GM12878 (cell line): ENCODE data around the gene TAF3. TPM values are rescaled to one million over a fixed set of nuclear protein-coding genes. Genes with fewer than 3 reads are reported as not detected.

ENCODE experiments used
- ATAC-seq: fragments of 200-7000 bp; cut with Tn5 transposase; 3 replicates; pipeline ENCODE4 v1.9.1; 2020; ENCODE audit warnings: mild to moderate bottlenecking, moderate library complexity
- BruUV-seq: library from RNA; stranded (reverse); fragments of 400-500 nt; replicated peaks from 2 replicates; lab custom pipeline; 2021; lab: Mats Ljungman, UMichigan
- CTCF ChIA-PET: fragments of 300-600 bp; sonication (Branson Sonifier 250); formaldehyde crosslinking; extraction: SDS; loops from one replicate; lab custom pipeline; 2021; ENCODE audit warnings: inconsistent platforms; lab: Yijun Ruan, JAX
- POLR2A ChIA-PET: fragments of 350-600 bp; formaldehyde crosslinking; extraction: SDS; loops from one replicate; lab custom pipeline; 2021; ENCODE audit warnings: inconsistent platforms; lab: Charles Lee
- RAD21 ChIA-PET: fragments of 300-600 bp; sonication (Branson Sonifier 250); formaldehyde crosslinking; loops from one replicate; lab custom pipeline; 2023; ENCODE audit warnings: antibody characterized with exemption; ENCODE audit not compliant: unreplicated experiment; lab: Charles Lee
- SMC1A ChIA-PET: fragments of 300-600 bp; sonication (Branson Sonifier 250); formaldehyde crosslinking; loops from one replicate; lab custom pipeline; 2023; ENCODE audit not compliant: unreplicated experiment, uncharacterized antibody; lab: Charles Lee
- DNase-seq: peaks from one replicate; pipeline ENCODE4 v3.0.0-alpha.2; 2011; ENCODE audit warnings: low read depth, low spot score
- FAIRE-seq: peaks from 3 replicates; lab custom pipeline; 2011; peaks lifted over from hg19 to GRCh38; lab: Jason Lieb, UNC
- H2AFZ ChIP-seq: 2 replicates; pipeline ENCODE4 v1.6.0; 2011; ENCODE audit warnings: low read depth, low read length, control low read depth; ENCODE audit not compliant: control insufficient read depth
- H3K27ac ChIP-seq: 2 replicates; pipeline ENCODE4 v1.5.1; 2011; ENCODE audit warnings: control low read depth; ENCODE audit not compliant: control insufficient read depth, insufficient read depth
- H3K27me3 ChIP-seq, 2 experiments: replicated peaks in 1 of 2; 2 replicates each; pipeline versions ENCODE4 v1.6.0 to v1.6.1; 2011; ENCODE audit warnings: low read length in 1 of 2; ENCODE audit not compliant: control insufficient read depth in 2 of 2, insufficient read depth in 2 of 2
- H3K36me3 ChIP-seq, 2 experiments: 2 replicates each; pipeline ENCODE4 v1.5.1; 2011; ENCODE audit warnings: low read length in 1 of 2; ENCODE audit not compliant: control insufficient read depth in 2 of 2, insufficient read depth in 2 of 2
- H3K4me1 ChIP-seq: 2 replicates; pipeline ENCODE4 v1.6.1; 2011; ENCODE audit warnings: mild to moderate bottlenecking, low read length, moderate library complexity, mixed read lengths; ENCODE audit not compliant: control insufficient read depth, insufficient read depth
- H3K4me2 ChIP-seq: 2 replicates; pipeline ENCODE4 v1.6.0; 2011; ENCODE audit warnings: control low read depth; ENCODE audit not compliant: control insufficient read depth, insufficient read depth
- H3K4me3 ChIP-seq: fragments of 200-600 bp; sonication (generic); 2 replicates; pipeline ENCODE4 v1.5.1; 2016
- H3K79me2 ChIP-seq: 2 replicates; pipeline ENCODE4 v1.6.0; 2011; ENCODE audit warnings: low read length; ENCODE audit not compliant: control insufficient read depth, insufficient read depth
- H3K9ac ChIP-seq: 2 replicates; pipeline ENCODE4 v1.8.0; 2011; ENCODE audit warnings: low read length, control low read depth, mixed read lengths; ENCODE audit not compliant: control insufficient read depth, insufficient read depth
- H3K9me3 ChIP-seq: replicated peaks from 3 replicates; pipeline ENCODE4 v1.5.1; 2011; ENCODE audit warnings: mild to moderate bottlenecking, low read length; ENCODE audit not compliant: control insufficient read depth, insufficient read depth
- H4K20me1 ChIP-seq: 2 replicates; pipeline ENCODE4 v1.6.0; 2011; ENCODE audit not compliant: control insufficient read depth, insufficient read depth
- ATF3 ChIP-seq: IDR thresholded peaks from 2 replicates; pipeline ENCODE4 v1.6.1; 2011; ENCODE audit warnings: low read depth, mild to moderate bottlenecking, low read length, moderate library complexity, borderline replicate concordance; ENCODE audit errors: extremely low read depth
- CTCF ChIP-seq, 3 experiments: IDR thresholded peaks in 2 of 3; conservative IDR thresholded peaks in 1 of 3; 2 replicates each; pipeline ENCODE4 v1.5.1; 2011; ENCODE audit warnings: low read depth in 3 of 3, low read length in 3 of 3, mild to moderate bottlenecking in 3 of 3, control low read depth in 2 of 3, moderate library complexity in 2 of 3, inconsistent platforms in 1 of 3, mixed read lengths in 1 of 3; ENCODE audit not compliant: control insufficient read depth in 2 of 3, insufficient read depth in 1 of 3; ENCODE audit errors: extremely low read depth in 1 of 3
- SREBF2 ChIP-seq: IDR thresholded peaks from 2 replicates; pipeline ENCODE4 v1.6.1; 2012; ENCODE audit warnings: mild to moderate bottlenecking, low read length
- SUZ12 ChIP-seq: fragments of 200-600 bp; sonication (generic); IDR thresholded peaks from one replicate; pipeline ENCODE4 v1.6.1; 2018; ENCODE audit warnings: antibody characterized with exemption, mild to moderate bottlenecking; ENCODE audit not compliant: unreplicated experiment
- ZBTB33 ChIP-seq: fragments of 450-650 bp; IDR thresholded peaks from 2 replicates; pipeline ENCODE4 v1.6.1; 2017; ENCODE audit warnings: mild to moderate bottlenecking
- ZNF592 ChIP-seq: fragments of 450-650 bp; IDR thresholded peaks from 2 replicates; pipeline ENCODE4 v1.6.1; 2017; ENCODE audit warnings: mild to moderate bottlenecking, moderate library complexity
- WGBS: methylation state at CpG from one replicate; pipeline ENCODE4 v1.1.6; 2016; ENCODE audit warnings: low lambda C conversion rate; ENCODE audit not compliant: insufficient replicate concordance, insufficient coverage; ENCODE audit errors: missing lambda C conversion rate; 5-methylcytosine and 5-hydroxymethylcytosine counted together
- in situ Hi-C: fragments of 300-500 bp; cut with MboI; formaldehyde crosslinking; loops from 9 replicates; pipeline ENCODE4 v1.14.3; 2018; ENCODE audit warnings: mixed read lengths
- intact Hi-C: fragments of 100-400 bp; cut with micrococcal nuclease; formaldehyde crosslinking; loops from one replicate; pipeline ENCODE4 v1.14.2; 2022; ENCODE audit not compliant: unreplicated experiment
- polyA plus RNA-seq, 11 experiments: library from polyadenylated mRNA; depleted of rRNA in 4 of 11; unstranded in 6 of 11; stranded (reverse) in 5 of 11; fragments of >200 nt; fragmentation: Nextera tagmentation in 4 of 11; fragmentation: Illumina TruSeq in 1 of 11; extraction: Ambion mirVana in 4 of 11; extraction: Trizol in 1 of 11; gene quantifications; 1 replicate in 1 of 11; 2 replicates in 10 of 11; pipeline versions ENCODE4 v1.2.1 to v1.2.3, GENCODE V29; 2011 to 2016; ENCODE audit warnings: inconsistent platforms in 2 of 11, missing spikeins in 2 of 11, low read depth in 1 of 11
- total RNA-seq, 4 experiments: library from RNA; depleted of rRNA in 3 of 4; stranded (reverse); fragments of >200 nt in 3 of 4; fragmentation: Illumina TruSeq in 1 of 4; extraction: Trizol in 1 of 4; gene quantifications; 2 replicates each; pipeline versions ENCODE4 v1.2.1 to v1.2.3, GENCODE V29; 2013 to 2021

TAF3 gene
- total and polyA plus RNA-seq, 10 of the 15 experiments (the other 5 are each of a cell fraction or from before 2014, with no cell fraction given) = 2.0 to 10.1 (median 3.7) TPM

GRCh38 chr10:8037199-8037801, 219.0 kb downstream of the TAF3 start:
- H3K79me2 ChIP-seq = no peaks in the 10 kb centered on the region
- WGBS = 38% methylated on average over 31 of the region's 32 CpGs
- ChIA-PET CTCF (no interaction called here), RAD21 (no interaction called here)
- H3K4me3 ChIP-seq = no peak overlapping the region
- H2AFZ ChIP-seq = no peak overlapping the region
- no TSS peak for BruUV-seq
- H3K27me3 ChIP-seq = peaks cover 20 to 36% of the 10 kb centered on the region in 2 experiments
- TF ChIP-seq CTCF (IDR thresholded peaks at IDR 0.05 in 2 of 3, conservative IDR thresholded peaks at IDR 0.05 in 1 of 3; ENCODE audit: control insufficient read depth in 2 of 3, extremely low read depth in 1 of 3, insufficient read depth in 1 of 3, low read depth in 3 of 3, low read length in 3 of 3) = no peak
- no peak for TF ChIP-seq ZNF592
- TF ChIP-seq SUZ12 = peak; percentile 22
- TF ChIP-seq ZBTB33 = no peak
- no peak for TF ChIP-seq ATF3
- TF ChIP-seq SREBF2 = no peak
- TF ChIP-seq, all 136 proteins: peak for 1
- H3K27ac ChIP-seq = no peak overlapping the region
- H3K4me1 ChIP-seq = no peaks in the 10 kb centered on the region
- POLR2A ChIA-PET = no interaction called here
- no peak overlapping the region for H3K4me2 ChIP-seq
- no peaks in the 10 kb centered on the region for H3K36me3 ChIP-seq
- intact Hi-C loops = no loop called here
- H3K9ac ChIP-seq = no peak overlapping the region
- ATAC-seq (no peak), DNase-seq (no peak), FAIRE-seq (no peak)
- SMC1A ChIA-PET = no interaction called here
- in situ Hi-C loops = loop anchor here (25.0 kb wide), 1 partner anchor 1175 kb away; no protein-coding TSS in a partner anchor
- no peaks in the 10 kb centered on the region for H3K9me3 ChIP-seq
- H4K20me1 ChIP-seq = no peaks in the 10 kb centered on the region
